CD4-positive, alpha-beta T cell treated with Interleukin-15 for 4 hours (primary cell): ENCODE data around the gene PHF21A.
"Not testable (repeated sequence)": the region's sequence is repeated elsewhere in the genome, so short reads cannot be mapped to it uniquely, and the experiment has no call there.

ENCODE experiments used
- DNase-seq: peaks from one replicate; pipeline ENCODE4 v3.0.0-alpha.2; 2020; ENCODE audit warnings: low spot score

PHF21A gene

DNA sequence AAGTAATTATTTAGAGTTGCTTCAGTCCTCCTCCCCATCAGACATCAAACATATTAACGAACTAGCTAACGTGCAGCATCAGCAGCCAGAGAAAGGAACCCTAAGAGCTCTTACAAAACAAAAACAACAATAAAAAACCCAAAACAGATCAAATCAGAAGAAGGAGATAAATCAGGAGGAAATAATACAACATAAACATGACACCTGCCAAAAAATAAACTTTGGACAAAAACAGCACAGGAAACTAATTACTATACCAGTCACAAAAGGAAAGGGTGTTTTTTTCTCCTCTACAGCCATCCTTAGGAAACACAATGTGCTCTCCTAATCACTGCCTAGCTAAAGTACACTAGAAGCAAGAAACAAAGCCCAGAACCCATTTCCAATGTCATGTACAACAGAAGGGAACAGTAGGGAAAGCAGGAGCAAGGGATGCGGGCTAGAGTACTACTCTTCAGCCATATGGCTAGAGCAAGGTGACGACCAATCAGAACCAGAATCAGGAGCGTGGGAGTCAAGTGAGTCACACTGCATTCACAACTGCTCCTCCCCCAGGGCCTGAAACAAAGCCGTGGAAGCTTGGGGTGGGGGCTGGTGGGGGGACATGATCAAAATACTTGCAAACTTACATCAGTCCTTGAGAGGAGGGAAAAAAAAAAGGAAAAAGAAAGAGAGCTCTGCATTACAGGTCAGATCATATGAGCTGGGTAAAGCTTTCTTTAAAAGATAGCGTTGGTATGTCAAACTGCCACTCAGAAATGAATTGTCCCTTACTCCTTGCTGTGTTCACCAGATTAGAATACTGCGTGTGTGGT, 138.4 kb downstream of the PHF21A start:
- DNase-seq, result no peak

DNA sequence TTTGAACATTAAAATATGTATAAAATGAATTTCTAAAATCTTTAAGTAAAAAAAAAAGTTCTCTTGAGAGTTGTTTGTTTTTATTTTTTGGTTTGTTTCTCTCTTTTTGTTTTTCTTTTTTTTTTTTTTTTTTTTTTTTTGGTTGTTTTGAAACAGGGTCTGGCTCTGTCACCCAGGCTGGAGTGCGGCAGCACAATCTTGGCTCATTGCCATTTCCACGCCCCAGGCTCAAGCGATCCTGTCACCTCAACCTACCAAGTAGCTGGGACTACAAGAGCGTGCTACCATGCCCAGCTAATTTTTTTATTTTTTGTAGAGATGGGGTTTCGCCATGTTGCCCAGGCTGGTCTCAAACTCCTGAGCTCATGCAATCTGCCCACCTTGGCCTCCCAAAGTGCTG, 139.4 kb downstream of the PHF21A start:
- DNase-seq, result not testable (repeated sequence)

DNA sequence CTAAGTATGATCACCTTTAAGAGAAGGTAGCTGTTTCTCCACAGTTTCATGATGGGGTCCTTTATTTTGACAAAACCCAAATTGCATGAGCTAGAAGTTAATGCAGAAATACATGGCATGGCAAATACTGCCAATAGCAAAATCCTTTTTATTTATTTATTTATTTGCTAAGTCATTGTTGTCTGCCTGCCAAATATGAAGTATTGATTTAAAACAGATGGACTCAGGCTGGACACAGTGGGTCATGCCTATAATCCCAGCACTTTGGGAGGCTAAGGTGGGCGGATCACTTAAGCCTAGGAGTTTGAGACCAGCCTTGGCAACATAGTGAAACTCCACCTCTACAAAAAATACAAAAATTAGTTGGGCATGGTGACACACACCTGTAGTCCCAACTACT, 146.4 kb downstream of the PHF21A start:
- DNase-seq, result no peak

DNA sequence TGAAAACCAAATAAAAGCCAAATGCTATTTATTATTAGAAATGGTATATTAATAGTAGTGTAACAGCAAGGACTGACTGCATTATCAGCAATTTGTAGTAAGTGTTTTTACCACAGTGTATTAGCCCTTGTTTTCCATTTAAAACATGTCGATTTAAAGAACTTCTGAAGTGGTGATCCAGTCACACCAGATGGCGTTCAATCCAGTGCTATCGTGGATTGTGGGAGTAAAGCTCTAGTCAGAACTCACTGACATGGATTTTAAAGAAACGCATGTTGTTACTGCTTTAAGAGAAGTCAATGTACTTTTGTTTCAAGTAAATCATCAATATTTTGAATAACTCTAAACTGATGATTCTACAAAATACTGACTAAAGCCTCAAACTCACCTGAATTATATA, 147.7 kb downstream of the PHF21A start:
- no peak for DNase-seq

DNA sequence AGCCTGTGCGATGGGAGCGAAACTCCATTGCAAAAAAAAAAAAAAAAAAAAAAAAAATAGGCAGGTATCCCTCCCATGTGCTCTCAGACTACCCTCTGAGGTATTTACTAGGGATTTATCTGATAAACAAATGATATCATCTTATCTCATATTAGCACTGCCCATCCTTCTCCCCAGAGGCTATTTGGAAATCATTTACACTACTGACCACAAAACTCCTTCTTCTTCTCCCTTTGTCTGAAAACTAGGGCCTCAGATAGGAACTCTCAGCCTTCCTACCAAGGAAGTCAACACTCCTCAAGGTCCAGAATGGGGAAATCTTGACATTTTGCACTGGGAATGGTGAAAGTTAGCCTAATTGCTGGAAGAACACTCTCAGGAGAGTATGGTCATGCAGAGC, 152.4 kb downstream of the PHF21A start:
- DNase-seq, result no peak

DNA sequence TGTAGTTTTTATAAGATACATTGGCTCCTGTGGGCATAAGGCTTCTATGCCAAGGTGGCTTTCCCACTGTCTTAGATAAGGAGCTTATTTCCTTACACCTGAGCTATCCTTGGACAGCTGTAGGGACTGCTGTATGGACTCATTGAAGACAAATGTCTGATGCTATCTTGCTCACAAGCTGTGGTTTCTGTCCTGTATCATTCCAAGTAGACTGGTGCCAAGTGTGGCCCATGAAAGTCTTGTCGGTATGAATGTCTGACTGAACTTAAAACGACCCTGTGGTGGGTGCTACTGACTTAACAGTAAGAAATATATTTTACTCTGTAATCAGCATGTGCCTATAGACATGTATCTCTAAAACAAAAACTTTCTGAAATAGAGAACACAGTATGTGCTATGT, 153.7 kb downstream of the PHF21A start:
- no peak for DNase-seq

DNA sequence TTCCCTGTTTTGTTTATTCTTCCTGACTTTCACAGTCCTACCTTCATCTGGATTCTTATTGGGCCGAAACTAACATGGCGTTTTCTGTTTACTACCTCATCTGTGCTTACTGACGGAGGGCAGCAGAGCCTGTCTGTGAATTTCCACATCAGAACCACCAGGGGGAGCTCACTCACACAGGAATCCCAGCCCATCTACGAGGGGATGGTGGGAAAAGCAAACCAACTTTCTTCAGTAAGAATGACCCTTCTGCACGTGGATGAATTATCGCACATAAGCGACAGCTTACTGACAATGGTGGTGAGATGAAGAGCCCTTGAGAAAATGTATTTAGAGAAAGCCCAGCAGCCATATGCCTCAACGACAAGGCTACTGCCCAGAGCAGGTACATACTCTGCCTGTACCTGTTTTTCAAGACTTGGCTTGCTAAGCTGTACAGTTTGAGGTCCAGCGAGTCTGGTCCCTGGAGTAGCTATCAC, 156.3 kb downstream of the PHF21A start:
- DNase-seq, result peak; percentile 70

DNA sequence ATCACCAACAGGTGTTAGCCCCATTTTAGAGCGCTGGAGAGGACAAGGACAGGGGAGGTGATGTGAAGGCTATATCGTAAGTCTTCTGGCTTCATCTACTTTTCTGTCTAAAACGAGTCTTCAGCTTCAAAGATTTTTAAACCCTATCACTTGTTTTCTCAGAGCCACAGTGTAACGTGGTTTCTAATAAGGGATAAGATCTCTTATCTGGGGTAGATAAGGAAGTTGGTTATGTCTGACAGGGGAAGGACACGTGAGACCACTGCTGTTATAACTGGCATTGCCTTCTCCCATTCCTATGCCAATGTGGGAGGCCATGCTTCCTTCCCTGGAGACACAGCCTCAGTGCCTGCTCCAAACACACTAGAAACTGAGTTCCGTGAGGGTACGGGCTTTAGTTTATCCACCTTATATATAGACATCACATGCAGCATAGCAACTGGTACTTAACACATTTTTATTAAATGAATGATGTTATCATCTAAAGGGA, 159.5 kb downstream of the PHF21A start:
- no peak for DNase-seq

DNA sequence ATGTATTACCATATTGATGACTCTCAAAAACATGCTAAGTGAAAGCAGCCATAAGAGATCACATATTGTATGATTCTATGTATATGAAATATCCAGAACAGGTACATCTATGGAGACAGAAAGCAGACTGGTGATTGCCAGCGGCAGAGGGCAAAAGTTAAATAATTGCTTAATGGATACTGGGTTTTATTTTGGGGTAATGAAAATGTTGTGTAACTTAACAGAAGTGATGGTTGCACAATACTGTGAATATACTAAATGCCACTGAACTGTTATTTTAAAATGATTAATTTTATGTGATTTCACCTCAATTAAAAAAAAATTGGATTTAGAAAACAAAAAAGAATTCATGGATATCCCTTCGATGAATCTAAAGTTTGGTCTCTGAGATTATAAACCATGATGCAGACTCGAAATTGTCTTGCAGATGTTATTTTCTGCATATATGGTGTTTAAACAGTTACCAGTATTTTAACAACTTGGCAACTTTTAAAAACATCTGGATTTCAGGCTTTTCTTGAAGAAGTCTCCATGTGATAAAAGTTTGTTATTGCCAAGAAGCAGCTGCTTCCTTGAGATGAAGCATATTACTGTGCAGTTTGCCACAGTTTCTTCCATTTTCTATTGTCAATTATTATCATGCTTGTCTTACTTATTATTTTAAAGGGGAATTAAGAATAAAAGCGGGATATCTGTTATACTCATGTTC, 160.7 kb downstream of the PHF21A start:
- DNase-seq, result no peak

DNA sequence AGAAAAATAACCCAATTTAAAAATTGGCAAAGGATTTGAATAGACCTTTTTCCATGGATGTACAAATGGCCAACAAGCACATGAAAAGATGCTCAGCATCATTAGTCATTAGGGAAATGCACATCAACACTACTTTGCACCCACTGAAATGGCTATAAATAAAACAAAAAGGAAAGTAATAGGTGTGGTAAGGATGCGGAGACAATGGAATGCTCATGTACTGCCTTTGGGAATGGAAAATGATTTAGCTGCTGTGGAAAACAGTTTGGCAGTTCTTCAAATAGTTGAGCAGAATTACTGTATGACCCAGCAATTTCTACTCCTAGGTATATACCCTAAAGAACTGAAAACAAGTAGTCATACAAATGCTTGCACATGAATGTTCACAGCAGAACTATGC, 161.4 kb downstream of the PHF21A start:
- no peak for DNase-seq

DNA sequence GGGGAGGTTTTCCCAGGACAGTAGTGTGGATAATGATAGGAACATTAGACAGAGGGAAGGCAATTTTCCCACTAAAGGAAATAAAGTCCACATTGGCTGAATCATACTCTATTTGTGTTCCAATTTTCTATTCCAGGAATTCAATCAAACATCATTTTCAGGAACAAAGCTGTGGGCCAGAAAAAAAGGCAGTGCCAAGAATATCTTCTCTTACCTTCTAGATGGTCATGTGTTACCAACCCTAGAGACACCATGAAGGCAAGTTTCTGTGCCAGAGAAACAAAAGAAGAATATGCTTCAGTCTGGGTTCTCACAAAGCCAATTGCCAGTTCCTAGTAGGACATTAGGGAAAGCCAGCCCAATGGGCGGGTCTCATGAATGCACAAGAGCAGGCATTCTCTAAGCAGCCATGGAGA, 171.3 kb downstream of the PHF21A start:
- no peak for DNase-seq

DNA sequence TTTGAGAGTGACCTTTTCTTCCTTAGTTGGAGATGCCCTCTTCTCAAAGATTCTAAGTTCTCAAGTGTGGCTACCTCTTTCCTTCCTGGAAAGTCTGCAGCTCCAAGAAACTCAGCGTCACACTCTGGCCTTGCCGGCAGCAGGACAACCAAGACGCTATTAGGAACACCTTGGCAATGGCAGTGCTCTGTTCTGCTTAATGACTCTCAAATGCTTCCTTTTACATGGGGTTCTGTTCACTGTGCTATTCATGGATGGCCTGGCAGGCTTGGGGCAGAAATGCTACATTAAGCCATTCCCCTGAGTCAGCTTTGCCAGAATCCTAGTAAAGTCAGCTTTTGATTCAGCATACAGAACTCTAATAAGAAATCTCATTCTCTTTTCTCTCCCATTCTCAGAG, 172.9 kb downstream of the PHF21A start:
- DNase-seq, result no peak

DNA sequence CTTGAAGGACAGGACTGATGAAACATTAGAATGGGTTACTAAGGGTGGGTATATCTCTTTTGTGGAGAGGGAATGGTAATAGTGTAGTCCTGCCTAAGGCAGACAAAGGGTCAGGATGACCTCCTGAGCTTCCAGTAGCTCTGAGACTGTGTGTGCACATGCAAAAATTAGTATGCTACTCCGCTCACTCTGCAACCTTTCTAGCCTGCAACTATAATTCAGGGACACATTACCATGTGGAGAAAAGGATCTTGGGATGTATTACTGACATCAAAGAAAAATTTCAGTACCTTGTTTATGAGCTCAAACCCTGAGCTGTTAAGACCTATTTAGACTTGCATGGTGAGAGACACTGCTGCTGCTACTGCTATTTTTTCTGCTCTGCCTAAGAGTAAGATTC, 173.4 kb downstream of the PHF21A start:
- DNase-seq, result no peak

DNA sequence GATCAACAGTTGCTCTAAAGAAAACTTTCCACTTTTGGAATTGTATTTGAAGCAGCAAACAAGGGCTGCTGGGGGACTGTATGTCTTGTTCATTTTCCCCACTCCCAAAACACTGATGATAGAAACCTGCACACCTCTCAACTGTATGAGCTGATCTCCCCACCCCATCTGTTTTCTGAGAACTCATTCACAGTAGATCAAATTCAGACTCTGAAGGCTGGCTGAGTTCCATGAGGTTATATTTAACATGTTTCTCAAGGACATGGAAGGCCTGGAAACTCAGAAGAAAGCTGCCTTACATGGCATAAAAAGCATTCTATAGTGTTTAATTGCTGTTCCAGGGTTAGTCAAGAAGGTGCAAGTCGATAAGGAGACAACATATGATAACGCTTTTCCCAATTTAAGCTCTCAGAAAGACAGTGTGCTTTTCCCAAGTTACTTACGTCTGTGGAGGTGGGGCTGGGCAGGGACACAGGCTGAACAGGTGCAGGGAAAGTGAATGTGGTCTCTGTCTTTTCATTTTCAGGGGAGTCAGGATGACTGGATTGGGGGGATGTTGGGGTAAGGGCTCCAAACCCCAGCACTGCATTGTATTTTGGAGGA, 175.8 kb downstream of the PHF21A start:
- no peak for DNase-seq

DNA sequence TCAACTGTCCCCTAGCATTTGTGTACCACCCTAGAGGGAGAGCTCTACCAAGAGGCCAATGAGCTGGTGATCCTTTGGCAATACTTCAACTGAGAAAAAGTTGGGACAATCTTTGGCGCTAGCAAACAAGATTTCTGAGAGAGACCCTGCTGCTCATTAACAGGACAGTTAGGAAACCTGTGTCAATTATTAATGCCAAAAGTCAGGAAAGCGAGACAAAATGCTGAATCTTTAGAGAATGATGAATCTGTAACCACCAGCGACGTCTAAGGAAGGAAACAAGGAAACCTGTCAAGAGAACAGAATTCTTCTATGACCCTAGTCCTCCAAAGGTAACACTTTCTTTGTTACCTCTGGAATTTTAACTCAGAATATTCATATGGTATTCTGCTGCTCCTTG, 178.9 kb downstream of the PHF21A start:
- DNase-seq, result no peak

DNA sequence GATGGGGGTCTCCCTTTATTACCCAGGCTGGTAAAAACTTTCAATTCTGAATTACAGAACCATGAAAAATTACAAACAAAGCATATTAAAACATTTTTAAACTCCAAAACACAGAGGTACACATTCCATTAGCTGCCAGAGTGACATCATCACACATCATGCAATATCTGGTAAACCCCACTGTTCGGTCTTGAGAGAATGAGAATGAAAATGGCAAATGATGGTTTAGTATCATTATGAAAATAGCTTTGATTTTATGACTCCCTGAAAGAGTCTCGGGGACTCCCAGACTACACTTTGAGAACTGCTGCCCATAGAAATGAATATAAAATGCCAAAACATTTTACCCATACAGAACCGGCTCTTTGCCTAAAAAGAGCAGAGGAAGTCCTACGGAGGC, 180.0 kb downstream of the PHF21A start:
- DNase-seq, result no peak

DNA sequence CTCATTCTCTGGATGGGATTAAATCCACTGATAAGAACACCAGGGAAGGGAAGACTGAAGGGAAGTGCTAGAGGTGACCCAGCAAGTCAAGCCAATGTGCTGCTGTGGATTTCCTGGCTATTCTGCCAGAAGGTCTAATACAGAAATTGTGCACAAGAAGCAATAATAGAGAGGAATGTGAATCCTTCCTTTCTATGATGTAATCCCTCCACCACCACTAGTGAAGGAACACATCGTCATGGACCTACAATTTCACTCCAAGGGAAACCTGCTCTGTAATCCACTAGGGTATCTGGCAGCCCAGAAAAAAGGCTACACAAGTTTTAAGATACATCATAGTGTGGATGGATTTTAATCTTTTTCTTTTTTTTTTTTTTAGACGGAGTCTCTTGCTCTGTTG, 181.4 kb downstream of the PHF21A start:
- no peak for DNase-seq

DNA sequence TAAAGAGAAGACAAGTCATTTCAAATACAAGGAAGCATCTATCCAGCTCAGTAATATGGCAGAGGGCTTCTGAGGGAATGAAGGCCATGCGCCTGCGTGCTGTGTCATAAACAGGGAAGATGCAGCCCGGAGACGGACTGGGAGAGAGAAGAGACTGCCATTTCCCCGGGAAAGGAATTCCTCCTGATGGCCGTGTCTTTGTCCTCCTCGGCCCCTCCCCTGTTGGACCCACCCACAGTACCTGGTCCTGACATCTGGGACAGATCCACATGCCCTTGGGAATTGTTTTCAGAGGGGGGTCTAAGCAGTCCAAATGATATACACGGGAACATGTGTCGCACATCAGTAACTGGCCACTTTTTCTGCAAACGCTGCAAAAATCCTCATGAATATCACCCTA, 183.3 kb downstream of the PHF21A start:
- no peak for DNase-seq

DNA sequence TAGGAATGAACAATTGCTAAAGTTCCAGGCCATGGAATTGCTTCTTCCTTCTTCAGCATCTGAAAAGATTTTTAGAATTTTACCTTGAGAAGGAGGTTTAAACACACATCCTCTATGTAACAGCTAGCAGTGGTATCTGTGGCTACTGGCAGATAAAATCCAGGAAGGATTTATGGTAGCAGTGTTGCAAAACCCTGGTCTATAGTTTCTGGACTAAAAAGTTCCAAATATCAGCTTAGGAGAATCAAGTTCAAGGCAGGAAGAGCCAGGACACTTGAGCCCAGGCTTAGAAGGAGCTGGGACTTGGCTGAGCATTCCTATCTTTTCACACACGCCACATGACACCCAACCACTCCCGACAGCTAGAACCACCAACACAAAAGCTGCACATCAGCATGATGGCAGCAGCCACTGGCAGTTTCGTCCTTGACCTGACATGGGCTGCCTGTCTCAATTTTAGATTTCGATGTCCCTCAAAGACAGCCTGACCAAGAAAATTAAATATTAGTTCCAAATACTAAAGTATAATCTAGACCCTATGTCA, 184.7 kb downstream of the PHF21A start:
- DNase-seq, result no peak

DNA sequence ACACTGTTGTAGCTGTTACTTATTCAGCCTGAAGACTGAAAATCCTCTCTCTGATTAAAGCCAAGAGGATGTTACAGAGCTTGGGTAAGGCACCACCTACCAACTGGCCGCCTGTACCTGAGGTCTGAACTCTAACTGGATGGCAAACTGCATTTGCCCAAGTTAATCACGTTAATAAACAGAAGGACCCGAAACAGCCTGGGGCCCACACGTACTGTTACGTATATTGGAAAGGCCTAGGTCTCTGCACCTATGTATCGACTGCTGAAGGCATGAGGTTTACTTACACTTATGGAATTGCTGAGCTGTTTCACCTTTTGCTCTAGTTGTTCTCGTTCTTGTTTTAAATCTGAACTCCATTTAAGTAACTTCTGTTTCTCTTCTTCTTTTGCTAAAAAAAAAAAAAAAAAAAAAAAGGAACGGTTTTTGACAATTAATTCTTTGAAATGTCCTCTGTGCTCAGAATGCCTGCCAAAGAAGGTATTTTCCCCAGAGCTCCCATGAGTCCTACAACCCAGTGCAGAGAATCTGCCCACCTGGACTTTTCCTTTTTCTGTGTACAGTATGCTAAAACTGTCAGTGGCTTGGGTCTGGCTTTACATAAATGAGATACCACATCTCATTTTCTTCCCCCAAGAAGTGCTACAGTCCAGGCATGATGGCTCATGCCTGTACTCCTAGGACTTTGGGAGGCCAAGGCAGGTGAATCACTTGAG, 185.7 kb downstream of the PHF21A start:
- no peak for DNase-seq

DNA sequence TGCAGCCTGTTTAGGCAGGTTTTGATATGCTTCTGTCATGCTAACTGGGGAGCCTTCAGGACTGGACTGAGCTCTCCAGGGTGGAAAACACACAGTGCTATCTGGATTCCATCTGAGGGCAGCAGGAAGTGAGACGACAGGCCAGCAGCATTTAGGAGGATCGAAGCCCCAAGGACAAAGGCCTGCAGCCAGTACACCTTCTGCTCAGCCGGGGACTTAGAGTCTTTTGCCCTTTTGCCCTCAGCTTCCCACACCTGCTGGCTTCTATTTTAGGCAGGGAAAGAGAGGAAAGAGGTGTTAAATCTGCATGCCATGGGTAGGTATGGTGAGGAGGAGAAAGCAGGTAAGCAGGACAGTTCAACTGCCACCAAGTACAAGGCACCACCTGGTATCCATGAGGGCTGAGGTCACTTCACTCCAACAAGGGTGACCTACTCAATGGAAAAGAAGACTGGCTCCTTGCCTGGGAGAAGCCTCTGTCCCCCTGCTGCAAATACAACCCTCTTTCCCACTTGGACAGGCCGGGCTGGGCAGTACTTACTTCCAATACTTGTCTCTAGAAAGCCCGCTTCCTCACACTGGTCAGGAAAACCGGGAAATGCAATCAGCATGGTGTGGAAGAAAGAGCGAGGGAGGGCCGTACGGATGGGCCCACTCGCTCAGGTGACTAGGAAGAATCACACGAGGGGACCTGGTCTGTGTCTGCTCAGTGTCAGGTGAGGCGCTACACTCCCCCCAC, 186.5 kb downstream of the PHF21A start:
- no peak for DNase-seq
